LNCaP clone FGC (cell line): ENCODE measurements around the gene FGF4.

Source experiments
- DNase-seq: peaks from one replicate; pipeline ENCODE4 v3.0.0-alpha.2; 2011; ENCODE audit warnings: low read depth
- H3K4me3 ChIP-seq: 2 replicates; pipeline ENCODE4 v1.5.1; 2011; ENCODE audit warnings: mild to moderate bottlenecking, low read depth, low read length, control low read depth
- TF ChIP-seq, protein P1 (sequence below): IDR thresholded peaks from 2 replicates; pipeline ENCODE4 v1.5.1; 2012; ENCODE audit warnings: mild to moderate bottlenecking; ENCODE audit not compliant: control insufficient read depth, insufficient read depth; ENCODE audit errors: extremely low read depth

Gene FGF4

GRCh38 chr11:69791276-69792180 is 16.4 kb upstream of the FGF4 start:
- DNase-seq = no peak
- H3K4me3 ChIP-seq = no peak overlapping the region
- TF ChIP-seq, protein P1, sequence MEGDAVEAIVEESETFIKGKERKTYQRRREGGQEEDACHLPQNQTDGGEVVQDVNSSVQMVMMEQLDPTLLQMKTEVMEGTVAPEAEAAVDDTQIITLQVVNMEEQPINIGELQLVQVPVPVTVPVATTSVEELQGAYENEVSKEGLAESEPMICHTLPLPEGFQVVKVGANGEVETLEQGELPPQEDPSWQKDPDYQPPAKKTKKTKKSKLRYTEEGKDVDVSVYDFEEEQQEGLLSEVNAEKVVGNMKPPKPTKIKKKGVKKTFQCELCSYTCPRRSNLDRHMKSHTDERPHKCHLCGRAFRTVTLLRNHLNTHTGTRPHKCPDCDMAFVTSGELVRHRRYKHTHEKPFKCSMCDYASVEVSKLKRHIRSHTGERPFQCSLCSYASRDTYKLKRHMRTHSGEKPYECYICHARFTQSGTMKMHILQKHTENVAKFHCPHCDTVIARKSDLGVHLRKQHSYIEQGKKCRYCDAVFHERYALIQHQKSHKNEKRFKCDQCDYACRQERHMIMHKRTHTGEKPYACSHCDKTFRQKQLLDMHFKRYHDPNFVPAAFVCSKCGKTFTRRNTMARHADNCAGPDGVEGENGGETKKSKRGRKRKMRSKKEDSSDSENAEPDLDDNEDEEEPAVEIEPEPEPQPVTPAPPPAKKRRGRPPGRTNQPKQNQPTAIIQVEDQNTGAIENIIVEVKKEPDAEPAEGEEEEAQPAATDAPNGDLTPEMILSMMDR = no peak

DNA sequence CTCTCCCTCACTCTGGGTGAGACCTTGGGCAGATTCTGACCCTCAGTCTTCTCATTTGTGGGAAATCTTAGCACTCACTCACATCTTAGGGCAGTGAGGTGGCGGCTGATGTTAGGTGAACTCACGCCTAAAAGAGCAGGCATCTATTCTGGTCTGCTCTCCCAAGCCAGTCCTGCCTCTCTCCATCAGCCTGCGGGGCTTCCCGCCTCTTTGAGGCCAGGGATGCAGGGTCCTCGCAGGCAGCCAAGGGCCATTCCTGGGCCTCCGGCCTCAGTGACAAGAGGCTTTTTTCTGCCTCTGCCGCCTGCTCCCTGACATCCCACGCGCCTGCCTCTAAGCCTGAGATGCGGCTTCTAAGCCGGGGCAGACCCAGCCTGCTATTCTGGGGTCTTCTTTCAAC is 13.8 kb upstream of the FGF4 start:
- DNase-seq = no peak
- no peak overlapping the region for H3K4me3 ChIP-seq
- TF ChIP-seq, protein P1 = no peak

- TF ChIP-seq, protein P1 = no peak
- DNase-seq = no peak
- no peak overlapping the region for H3K4me3 ChIP-seq
Measured at GRCh38 chr11:69787906-69788305, 12.8 kb upstream of the FGF4 start.

DNA sequence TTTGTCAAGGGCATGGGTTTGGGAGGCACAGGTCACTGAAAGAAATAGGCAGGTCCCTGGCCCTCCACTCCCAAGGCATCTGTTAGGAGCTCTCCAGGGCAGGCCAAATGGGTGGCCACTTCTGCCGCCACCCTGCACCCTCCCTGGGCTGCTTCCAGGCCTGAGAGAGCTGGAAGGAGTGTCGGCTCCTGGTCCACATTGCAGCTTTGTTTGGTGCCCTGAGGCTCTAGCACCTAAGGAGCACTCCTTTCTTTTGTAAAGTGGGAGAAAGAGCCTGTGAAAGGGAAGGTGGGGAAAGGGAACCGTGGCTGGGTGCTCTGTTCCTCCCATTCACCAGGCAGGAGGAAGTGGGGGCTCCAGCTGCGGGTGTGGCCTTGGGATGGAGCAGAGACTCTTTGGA is 12.3 kb upstream of the FGF4 start:
- TF ChIP-seq, protein P1 = no peak
- DNase-seq = no peak
- H3K4me3 ChIP-seq = no peak overlapping the region

DNA sequence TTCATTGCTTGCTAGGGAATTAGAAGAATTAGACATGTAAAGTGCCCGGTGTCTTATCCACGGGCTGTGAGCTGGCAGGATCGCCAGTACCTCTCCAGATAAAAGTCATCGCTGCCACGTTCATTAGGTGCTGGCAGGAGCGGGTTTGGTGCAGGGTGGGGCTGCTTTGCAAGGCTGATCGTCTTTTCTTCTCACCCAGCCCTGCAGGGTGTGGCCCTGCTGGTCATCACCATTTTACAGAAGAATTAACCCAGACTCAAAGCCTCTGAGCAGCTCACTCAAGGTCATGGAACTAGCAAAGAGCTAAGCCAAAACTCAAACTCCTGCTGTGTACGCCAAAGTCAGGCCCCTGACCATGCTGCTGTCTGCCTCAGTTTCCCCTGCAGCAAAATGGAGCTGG is 6.1 kb upstream of the FGF4 start:
- DNase-seq = no peak
- H3K4me3 ChIP-seq = no peak overlapping the region
- TF ChIP-seq, protein P1 = no peak

GRCh38 chr11:69778373-69778772 is 3.2 kb upstream of the FGF4 start:
- no peak overlapping the region for H3K4me3 ChIP-seq
- TF ChIP-seq, protein P1 = no peak
- no peak for DNase-seq
